ENCODE measurements around the gene WBP2.

The WBP2 gene

GRCh38 chr17:75850928-75851692 is 4.0 kb downstream of the WBP2 start:
- Histone ChIP-seq H3K4me3 (ENCODE audit: low read depth, low read length) (no peak overlapping the region), H3K9me3 (ENCODE audit: control insufficient read depth, insufficient read depth, low read depth, low read length) (no peaks in the 10 kb centered on the region), H3K4me1 (ENCODE audit: control insufficient read depth, insufficient read depth, low read length) (peaks cover 8% of the 10 kb centered on the region), H3K27ac (ENCODE audit: extremely low read depth, low read depth, low read length) (no peak overlapping the region), H3K36me3 (ENCODE audit: control insufficient read depth in 2 of 2, insufficient read depth in 1 of 2, low read length in 2 of 2) (peaks cover 7 to 55% of the 10 kb centered on the region in 2 experiments)
- ChIA-PET POLR2A (no interaction called here), CTCF (interaction anchor here (2.5 to 3.8 kb wide), 2 partner anchors 10 to 21 kb away, joined by 10 to 12 read pairs; no protein-coding TSS in a partner anchor)
- TF ChIP-seq ZBTB7A (tag by site-specific recombination; IDR thresholded peaks at IDR 0.05; ENCODE audit: low read depth), result no peak
- TF ChIP-seq ZNF157 (tag by site-specific recombination; IDR thresholded peaks at IDR 0.05), result no peak
- no peak for TF ChIP-seq ZNF37A (tag by site-specific recombination; IDR thresholded peaks at IDR 0.05)
- no peak for TF ChIP-seq ZNF670 (tag by site-specific recombination; IDR thresholded peaks at IDR 0.05; ENCODE audit: low read depth)
- TF ChIP-seq BCL6B (tag by site-specific recombination; IDR thresholded peaks at IDR 0.05), result no peak
- TF ChIP-seq ZNF558 (tag by site-specific recombination; IDR thresholded peaks at IDR 0.05), result no peak
- TF ChIP-seq ZNF133 (tag by site-specific recombination; IDR thresholded peaks at IDR 0.05), result no peak
- TF ChIP-seq ZNF391 (tag by site-specific recombination; IDR thresholded peaks at IDR 0.05; ENCODE audit: borderline replicate concordance, low read depth), result no peak
- TF ChIP-seq ZNF311 (tag by site-specific recombination; IDR thresholded peaks at IDR 0.05; ENCODE audit: borderline replicate concordance), result no peak

GRCh38 chr17:75849724-75850123 is 5.4 kb downstream of the WBP2 start:
- POLR2A ChIA-PET, result interaction anchor here (0.6 to 1.0 kb wide), 2 partner anchors 70 to 138 kb away, joined by 4 to 8 read pairs; a partner anchor contains a TSS
- no peak overlapping the region for H3K4me3 ChIP-seq (ENCODE audit: low read depth, low read length)
- peaks cover 7% of the 10 kb centered on the region for H3K4me1 ChIP-seq (ENCODE audit: control insufficient read depth, insufficient read depth, low read length)
- H3K9me3 ChIP-seq (ENCODE audit: control insufficient read depth, insufficient read depth, low read depth, low read length), result no peaks in the 10 kb centered on the region
- H3K27ac ChIP-seq (ENCODE audit: extremely low read depth, low read depth, low read length), result no peak overlapping the region
- peaks cover 7 to 58% of the 10 kb centered on the region in 2 experiments for H3K36me3 ChIP-seq (ENCODE audit: control insufficient read depth in 2 of 2, insufficient read depth in 1 of 2, low read length in 2 of 2)
- CTCF ChIA-PET, result interaction anchor here (0.6 to 5.5 kb wide), 4 partner anchors 11 to 50 kb away, joined by 3 to 40 read pairs (median 17); no protein-coding TSS in a partner anchor
- no peak for TF ChIP-seq REPIN1 (tag by site-specific recombination; IDR thresholded peaks at IDR 0.05; ENCODE audit: low read depth)
- no peak for TF ChIP-seq ZNF488 (tag by site-specific recombination; IDR thresholded peaks at IDR 0.05)
- no peak for TF ChIP-seq ZNF155 (tag by site-specific recombination; IDR thresholded peaks at IDR 0.05)
- TF ChIP-seq ZNF692 (tag by site-specific recombination; IDR thresholded peaks at IDR 0.05), result no peak
- no peak for TF ChIP-seq ZNF362 (tag by site-specific recombination; IDR thresholded peaks at IDR 0.05)
- TF ChIP-seq ZNF433 (tag by site-specific recombination; IDR thresholded peaks at IDR 0.05; ENCODE audit: low read depth), result no peak
- no peak for TF ChIP-seq ZFP41 (tag by site-specific recombination; IDR thresholded peaks at IDR 0.05; ENCODE audit: borderline replicate concordance)
- TF ChIP-seq ZNF610 (tag by site-specific recombination; IDR thresholded peaks at IDR 0.05; ENCODE audit: borderline replicate concordance), result no peak
- TF ChIP-seq ZNF138 (tag by site-specific recombination; IDR thresholded peaks at IDR 0.05; ENCODE audit: borderline replicate concordance), result no peak
- no peak for TF ChIP-seq SP7 (tag by site-specific recombination; IDR thresholded peaks at IDR 0.05)
- no peak for TF ChIP-seq ZNF146 (tag by site-specific recombination; IDR thresholded peaks at IDR 0.05)
- no peak for TF ChIP-seq ZNF639 (tag by site-specific recombination; IDR thresholded peaks at IDR 0.05)
- no peak for TF ChIP-seq ZNF529 (tag by site-specific recombination; IDR thresholded peaks at IDR 0.05; ENCODE audit: insufficient replicate concordance)
- TF ChIP-seq ZNF184 (tag by site-specific recombination; IDR thresholded peaks at IDR 0.05), result no peak
- TF ChIP-seq ZNF19 (tag by site-specific recombination; IDR thresholded peaks at IDR 0.05; ENCODE audit: low read depth), result no peak

Data from HEK293 (cell line).